Psoas muscle (tissue), 8 donors: ENCODE measurements around the gene KCNJ15. TPM values are rescaled to one million over a fixed set of nuclear protein-coding genes. Genes with fewer than 3 reads are reported as not detected.

Experiments used
- ATAC-seq, 4 donors: fragments of 200-7000 bp; cut with Tn5 transposase; one replicate each; pipeline ENCODE4 v1.9.1; 2020; ENCODE audit warnings: moderate library complexity in 3 of 4, mild to moderate bottlenecking in 2 of 4
- DNase-seq, 2 donors: peaks; one replicate each; pipeline ENCODE4 v3.0.0-alpha.2; 2020
- H3K27ac ChIP-seq: fragments of 200-600 bp; one replicate; pipeline ENCODE4 v1.8.0; 2022
- H3K27me3 ChIP-seq, 3 donors: fragments of 200-600 bp in 1 of 3; one replicate each; pipeline versions ENCODE4 v1.6.1 to v1.8.0; 2013 to 2022; ENCODE audit warnings: low read length in 2 of 3, mild to moderate bottlenecking in 2 of 3, moderate library complexity in 1 of 3; ENCODE audit not compliant: insufficient read depth in 3 of 3
- H3K36me3 ChIP-seq, 2 donors: fragments of 200-600 bp in 1 of 2; one replicate each; pipeline versions ENCODE4 v1.6.1 to v1.8.0; 2013 to 2022; ENCODE audit warnings: low read depth in 1 of 2, mild to moderate bottlenecking in 1 of 2, moderate library complexity in 1 of 2; ENCODE audit not compliant: insufficient read depth in 1 of 2
- H3K4me1 ChIP-seq: fragments of 200-600 bp; one replicate; pipeline ENCODE4 v1.8.0; 2022
- H3K4me3 ChIP-seq: fragments of 200-600 bp; one replicate; pipeline ENCODE4 v1.8.0; 2022; ENCODE audit warnings: mild to moderate bottlenecking
- H3K9me3 ChIP-seq: fragments of 200-600 bp; one replicate; pipeline ENCODE4 v1.8.0; 2022
- CTCF ChIP-seq: fragments of 200-600 bp; IDR thresholded peaks from one replicate; pipeline ENCODE4 v1.8.0; 2022; ENCODE audit warnings: antibody characterized with exemption
- WGBS, 3 donors: extraction: QIAGEN DNeasy Blood & Tissue Kit; methylation state at CpG; one replicate each; pipeline versions ENCODE4 v1.1.6 to v1.1.7; 2013; 5-methylcytosine and 5-hydroxymethylcytosine counted together
- intact Hi-C, 2 donors: fragments of 100-400 bp; cut with DNase I; formaldehyde crosslinking; loops; one replicate each; pipeline versions ENCODE4 v1.11.0 to v1.14.2; 2022
- polyA plus RNA-seq, 3 donors: library from polyadenylated mRNA; stranded (reverse); fragments of 200-250 nt; gene quantifications; one replicate each; pipeline ENCODE4 v1.2.3, GENCODE V29; 2013
- total RNA-seq, 4 donors: library from RNA; stranded (reverse); fragmentation: NEBNext Ultra II Directional in 2 of 4; extraction: Animal tissue kit (Norgen Biotek cat#: 25700) in 2 of 4; gene quantifications; one replicate each; pipeline versions ENCODE4 v1.2.1 to v1.2.4, GENCODE V29; 2021 to 2023
- donor health status: healthy with polysubstance abuse.
- donor health status: DM: no; HTN: no; CAD: no; lungs with moderate emphysema.
- donor health status: Bipolar disorder and iron deficiency.
- donor health status: healthy.
- donor health status: DM: yes; HTN: yes; CAD: no.
- donor health status: DM: no; HTN: no; CAD: no.
- donor health status: DM: no; HTN: no; CAD: no.
- donor health status: DM: yes; HTN: yes; CAD: no.

The KCNJ15 gene
- total and polyA plus RNA-seq, 7 donors = 0.04 to 1.0 (median 0.16) TPM

- no peak overlapping the region for H3K4me3 ChIP-seq
- H3K36me3 ChIP-seq = no peaks in the 10 kb centered on the region
- DNase-seq (no peak), ATAC-seq (no peak)
- H3K27ac ChIP-seq = no peak overlapping the region
- TF ChIP-seq CTCF = no peak
- 94 to 98% (median 97%) methylated on average over 3 of the region's 3 CpGs for WGBS, 3 donors
- intact Hi-C loops = no loop called here
- H3K27me3 ChIP-seq = peaks cover 2 to 5% (median 2%) of the 10 kb centered on the region in 3 donors
- H3K4me1 ChIP-seq = no peaks in the 10 kb centered on the region
- H3K9me3 ChIP-seq = no peaks in the 10 kb centered on the region
These were observed 26.1 kb downstream of the KCNJ15 start for GRCh38 chr21:38282921-38283320.

GRCh38 chr21:38284216-38284615 lies 27.4 kb downstream of the KCNJ15 start:
- peaks cover 0 to 2% (median 1%) of the 10 kb centered on the region in 3 donors for H3K27me3 ChIP-seq
- no peak overlapping the region for H3K4me3 ChIP-seq
- intact Hi-C loops = no loop called here
- no peaks in the 10 kb centered on the region for H3K4me1 ChIP-seq
- no peaks in the 10 kb centered on the region for H3K9me3 ChIP-seq
- 95% methylated on average over 6 of the region's 6 CpGs for WGBS, 3 donors
- TF ChIP-seq CTCF = no peak
- no peak overlapping the region for H3K27ac ChIP-seq
- no peaks in the 10 kb centered on the region for H3K36me3 ChIP-seq
- DNase-seq (no peak), ATAC-seq (no peak)

GRCh38 chr21:38286739-38287471 lies 30.1 kb downstream of the KCNJ15 start:
- intact Hi-C loops = no loop called here

GRCh38 chr21:38287476-38287875 lies 30.7 kb downstream of the KCNJ15 start:
- ATAC-seq (no peak), DNase-seq (no peak)
- no peak for TF ChIP-seq CTCF
- intact Hi-C loops = no loop called here
- 79 to 93% (median 91%) methylated on average over 1 of the region's 1 CpG for WGBS, 3 donors
- Histone ChIP-seq H3K4me3 (no peak overlapping the region), H3K36me3 (no peaks in the 10 kb centered on the region), H3K4me1 (no peaks in the 10 kb centered on the region), H3K27me3 (no peaks in the 10 kb centered on the region), H3K9me3 (no peaks in the 10 kb centered on the region), H3K27ac (no peak overlapping the region)

More at GRCh38 chr21:38286739-38287471, 30.1 kb downstream of the KCNJ15 start:
- ATAC-seq (no peak), DNase-seq (no peak)
- WGBS, 3 donors = 54 to 70% (median 61%) methylated on average over 3 of the region's 3 CpGs
- no peak for TF ChIP-seq CTCF
- Histone ChIP-seq H3K27me3 (no peaks in the 10 kb centered on the region), H3K9me3 (no peaks in the 10 kb centered on the region), H3K4me1 (no peaks in the 10 kb centered on the region), H3K4me3 (no peak overlapping the region), H3K27ac (no peak overlapping the region), H3K36me3 (no peaks in the 10 kb centered on the region)
